VCaP (cell line): ENCODE measurements around the gene SLC2A9.

ENCODE experiments used
- H3K27ac ChIP-seq: fragments of 450-650 bp; 2 replicates; pipeline ENCODE4 v1.5.1; 2017
- CTCF ChIP-seq: fragments of 450-650 bp; conservative IDR thresholded peaks from 2 replicates; pipeline ENCODE4 v1.5.1; 2017; ENCODE audit warnings: mild to moderate bottlenecking, moderate library complexity

SLC2A9 gene

GRCh38 chr4:9964879-9965278 is 56.4 kb downstream of the SLC2A9 start:
- H3K27ac ChIP-seq, result no peak overlapping the region

GRCh38 chr4:9963328-9963727 is 58.0 kb downstream of the SLC2A9 start:
- no peak for TF ChIP-seq CTCF
- H3K27ac ChIP-seq, result no peak overlapping the region

More at GRCh38 chr4:9964879-9965278, 56.4 kb downstream of the SLC2A9 start:
- TF ChIP-seq CTCF, result no peak

GRCh38 chr4:9962611-9963314 is 58.5 kb downstream of the SLC2A9 start:
- H3K27ac ChIP-seq, result no peak overlapping the region
- TF ChIP-seq CTCF, result no peak

- H3K27ac ChIP-seq, result no peak overlapping the region
- no peak for TF ChIP-seq CTCF
These were observed 66.8 kb downstream of the SLC2A9 start for GRCh38 chr4:9954468-9954867.

- TF ChIP-seq CTCF, result no peak
- no peak overlapping the region for H3K27ac ChIP-seq
These were observed 68.2 kb downstream of the SLC2A9 start for GRCh38 chr4:9953089-9953488.

DNA sequence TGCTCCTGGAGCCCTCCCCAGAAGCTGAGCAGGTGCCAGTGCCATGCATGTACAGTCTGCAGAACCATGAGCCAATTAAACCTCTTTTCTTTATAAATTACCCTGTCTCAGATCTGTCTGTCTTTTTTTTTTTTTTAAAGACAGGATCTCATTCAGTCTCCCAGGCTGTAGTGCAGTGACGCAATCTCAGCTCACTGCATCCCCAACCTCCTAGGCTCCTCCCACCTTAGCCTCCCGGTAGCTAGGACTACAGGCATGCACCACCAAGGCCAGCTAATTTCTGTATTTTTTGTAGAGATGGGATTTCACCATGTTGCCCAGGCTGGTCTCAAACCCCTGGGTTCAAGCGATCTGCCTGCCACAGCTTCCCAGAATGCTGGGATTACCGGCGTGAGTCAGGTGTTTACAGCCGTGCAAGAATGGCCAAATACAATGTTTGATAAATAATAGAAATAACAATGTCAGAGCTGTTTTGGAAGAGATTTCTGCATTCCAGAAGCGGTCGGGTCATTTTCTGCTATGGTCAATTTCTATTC is 68.8 kb downstream of the SLC2A9 start:
- no peak for TF ChIP-seq CTCF
- no peak overlapping the region for H3K27ac ChIP-seq

DNA sequence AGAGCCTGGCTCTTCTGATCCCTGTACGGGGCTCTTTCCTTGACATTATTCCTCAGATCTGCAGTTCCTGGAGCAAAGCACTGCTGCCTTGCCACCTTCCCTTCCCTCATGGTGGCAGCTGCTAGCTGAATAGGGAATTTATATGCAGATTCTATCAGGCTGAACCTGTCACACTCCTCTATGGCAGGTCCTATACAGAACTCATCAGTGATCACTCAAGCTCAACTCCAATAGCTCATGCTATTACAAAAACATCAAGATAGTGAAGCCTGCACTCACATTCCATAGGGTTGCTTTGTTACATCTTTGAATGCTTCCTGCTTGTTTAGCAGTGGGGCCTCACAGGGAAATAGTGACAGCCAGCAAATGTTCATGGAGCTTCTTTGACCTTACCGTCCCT is 71.7 kb downstream of the SLC2A9 start:
- H3K27ac ChIP-seq, result no peak overlapping the region
- no peak for TF ChIP-seq CTCF
